ENCODE results near the gene BIRC3.

The BIRC3 gene

DNA sequence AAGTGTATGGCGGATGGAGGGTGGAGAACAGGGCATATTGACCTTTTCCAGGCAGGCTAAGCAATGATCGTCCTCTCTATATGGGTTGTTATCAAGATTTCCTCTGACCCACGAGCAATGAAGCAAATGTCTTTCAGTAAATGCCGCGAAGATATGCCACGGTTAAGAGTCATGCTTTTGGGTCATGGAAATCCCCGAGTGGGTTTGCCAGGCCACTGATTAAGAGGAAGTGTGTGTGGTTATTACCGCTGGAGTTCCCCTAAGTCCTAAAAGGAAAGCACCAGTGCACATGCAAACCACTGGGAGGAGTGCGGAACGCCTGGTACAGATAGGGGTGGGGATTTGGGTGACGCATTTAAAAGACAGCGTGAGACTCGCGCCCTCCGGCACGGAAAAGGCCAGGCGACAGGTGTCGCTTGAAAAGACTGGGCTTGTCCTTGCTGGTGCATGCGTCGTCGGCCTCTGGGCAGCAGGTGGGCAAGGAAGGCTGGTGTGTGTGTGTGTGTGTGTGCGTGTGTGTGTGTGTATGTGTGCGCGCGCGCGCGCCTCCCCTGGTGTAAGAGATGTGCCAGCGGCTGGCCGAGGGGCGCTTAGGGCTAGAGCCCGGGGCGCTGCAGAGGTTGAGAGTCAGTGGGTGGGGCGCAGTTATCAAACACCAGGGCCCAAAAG lies at the start of gene BIRC3:
BIRC3 (plus strand) TSS at position 386 of the 669 bp plus-strand sequence. CDS start 7,026 bp downstream, outside the sequence.
- peak; percentile 88 to 95 for DNase-seq

DNA sequence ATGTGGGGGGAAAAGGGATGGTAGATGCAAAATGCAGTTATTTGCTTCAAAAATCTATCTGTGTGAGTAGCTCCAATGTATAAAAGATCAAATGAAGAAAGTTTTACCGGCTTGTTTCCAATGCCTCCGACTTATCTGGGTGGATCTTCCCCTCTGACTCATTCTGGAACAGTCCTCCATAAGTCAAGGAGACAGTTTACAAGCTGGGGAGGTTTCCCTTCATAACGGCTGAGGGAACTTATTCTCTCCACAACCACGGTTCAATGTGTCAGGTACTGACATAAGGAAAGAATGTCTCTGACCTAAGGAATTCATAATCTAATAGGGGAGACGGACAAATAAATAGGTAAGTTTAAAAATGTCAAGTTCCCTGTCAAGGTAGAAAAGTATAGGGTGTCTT lies 49.7 kb upstream of the BIRC3 start:
- no peak for DNase-seq

DNA sequence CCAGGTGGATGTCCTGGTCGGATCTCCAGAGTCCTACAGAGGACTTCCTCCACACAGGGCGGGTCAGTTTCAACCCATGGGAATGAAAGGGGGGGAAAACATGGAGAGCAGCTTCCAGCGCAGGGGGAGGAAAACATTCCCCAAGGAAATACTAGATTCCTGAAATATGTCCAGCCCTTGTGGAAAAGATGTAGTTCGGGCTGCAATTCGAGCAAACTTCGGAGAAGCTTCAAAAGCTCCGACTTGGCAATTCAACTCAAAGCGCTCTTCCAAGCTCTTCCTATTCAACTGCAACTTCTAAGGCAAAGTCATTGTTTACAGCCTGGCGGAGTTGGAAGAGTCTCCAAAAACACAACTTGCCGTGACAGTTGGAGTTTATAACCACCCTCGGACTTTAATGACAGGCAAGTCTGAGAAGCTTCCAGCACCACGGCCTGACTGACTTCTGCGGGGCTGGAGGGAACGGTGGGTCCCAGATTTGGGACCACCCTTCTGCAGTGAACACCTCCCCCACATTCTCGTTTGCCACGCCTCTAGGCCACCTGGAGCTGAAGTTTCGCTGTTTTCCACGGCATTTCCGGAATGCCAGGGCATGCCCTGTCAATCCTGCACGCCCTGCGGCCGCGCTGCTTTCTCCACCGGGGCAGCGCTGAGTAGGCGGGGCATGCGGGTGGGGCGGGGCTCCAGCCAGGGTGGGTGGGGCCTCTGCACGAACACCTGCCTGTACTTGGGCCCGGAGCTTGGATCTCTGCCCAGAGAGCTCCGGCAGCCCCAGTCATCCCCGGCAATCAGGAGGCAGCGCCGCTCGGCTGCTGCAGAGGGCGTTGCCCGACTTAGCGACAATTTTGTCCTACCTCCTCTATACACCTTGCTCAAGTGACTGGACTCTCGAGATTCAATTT lies 49.0 kb upstream of the BIRC3 start:
- DNase-seq: peak; percentile 82 to 86

DNA sequence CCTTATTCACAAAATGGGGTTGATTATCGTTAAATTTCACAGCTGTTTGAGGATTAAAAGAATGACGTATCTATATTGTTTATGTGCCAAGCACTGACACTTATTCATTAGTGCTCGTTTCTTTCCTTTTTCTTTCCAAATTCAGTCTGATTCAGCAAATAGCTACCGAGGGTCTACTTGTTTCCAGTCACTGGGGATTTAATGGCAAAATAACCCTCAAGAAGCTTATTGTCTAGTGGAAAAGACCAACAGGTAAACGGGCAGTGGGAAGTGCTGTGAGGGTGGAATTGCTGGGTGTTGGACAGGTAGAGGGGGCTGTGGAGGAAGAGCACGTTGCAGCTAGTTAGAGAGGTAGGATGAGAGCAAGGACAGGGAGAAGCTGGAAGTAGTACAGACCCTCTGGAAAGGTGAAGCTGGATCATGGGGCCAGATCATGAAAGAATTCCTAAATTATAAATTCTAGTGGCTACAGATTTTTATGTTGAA lies 48.3 kb upstream of the BIRC3 start:
- DNase-seq: no peak

DNA sequence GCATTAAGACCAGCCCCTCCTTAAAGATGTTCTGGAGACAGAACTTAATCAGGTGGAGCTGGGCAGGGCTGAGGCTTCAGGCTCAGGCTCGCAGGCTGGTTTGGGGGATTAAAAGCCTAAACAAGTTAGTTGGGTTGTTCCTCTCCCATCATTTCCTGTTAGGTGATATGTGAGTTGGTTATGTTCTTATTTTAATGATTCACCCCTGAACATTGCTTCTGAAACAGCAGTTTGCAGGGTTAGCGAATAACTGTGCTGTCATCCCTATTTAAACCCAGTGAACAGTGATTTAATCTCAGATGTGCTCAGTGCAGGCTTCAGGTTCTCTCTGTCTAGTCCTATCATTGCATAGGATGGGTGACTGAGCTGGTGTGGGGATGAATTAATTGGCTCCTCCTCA lies 47.4 kb upstream of the BIRC3 start:
- DNase-seq: no peak

DNA sequence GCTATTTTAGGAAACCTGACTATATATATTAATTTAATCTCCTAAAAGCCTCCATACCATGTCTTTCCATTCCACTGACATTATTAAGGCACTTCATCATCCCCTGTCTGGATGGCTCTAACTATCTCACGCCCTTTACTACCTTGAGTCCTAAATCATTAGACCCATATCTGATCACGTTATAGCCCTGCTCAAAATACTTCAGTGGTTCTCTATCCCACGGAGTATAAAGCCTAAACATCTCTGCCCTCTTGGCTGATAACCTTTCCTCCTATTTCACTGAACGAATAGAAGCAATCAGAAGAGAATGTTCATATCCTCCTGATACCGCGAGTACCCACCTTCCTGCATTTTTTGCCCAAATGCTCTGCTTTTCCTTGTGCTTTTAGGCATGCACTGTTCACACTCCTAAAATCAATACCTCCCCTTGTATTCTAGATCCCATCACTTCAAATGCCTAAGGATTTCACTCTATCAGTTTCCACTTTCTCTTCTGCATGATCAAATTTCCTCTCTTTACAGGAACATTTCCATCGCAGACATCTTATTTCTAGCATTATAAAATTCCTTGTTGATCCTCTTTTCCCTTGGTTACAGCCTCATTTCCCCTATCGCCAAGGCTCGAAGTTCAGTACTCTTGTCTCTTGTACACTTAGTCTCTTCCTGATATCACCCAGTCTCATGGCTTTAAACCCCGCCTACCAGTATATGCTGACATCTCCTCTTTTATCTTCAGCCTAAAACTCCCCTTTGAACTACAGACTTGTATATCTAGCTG lies 45.0 kb upstream of the BIRC3 start:
- no peak for DNase-seq

DNA sequence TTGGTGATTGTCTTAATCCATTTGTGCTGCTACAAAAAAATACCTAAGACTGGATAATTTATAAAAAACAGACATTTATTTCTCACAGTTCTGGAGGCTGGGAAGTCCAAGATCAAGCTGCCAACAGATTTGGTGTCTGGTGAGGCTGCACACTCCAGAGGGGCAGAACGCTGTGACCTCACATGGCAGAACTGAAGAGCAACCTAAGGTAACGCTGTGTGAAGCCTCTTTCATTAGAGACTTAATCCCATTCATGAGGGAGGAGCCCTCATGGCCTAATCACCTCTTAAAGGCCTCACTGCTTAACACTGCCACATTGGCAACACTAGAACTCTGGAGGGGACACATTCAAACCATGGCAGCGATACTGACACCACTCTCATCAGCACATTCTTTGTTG lies 42.7 kb upstream of the BIRC3 start:
- DNase-seq: no peak

DNA sequence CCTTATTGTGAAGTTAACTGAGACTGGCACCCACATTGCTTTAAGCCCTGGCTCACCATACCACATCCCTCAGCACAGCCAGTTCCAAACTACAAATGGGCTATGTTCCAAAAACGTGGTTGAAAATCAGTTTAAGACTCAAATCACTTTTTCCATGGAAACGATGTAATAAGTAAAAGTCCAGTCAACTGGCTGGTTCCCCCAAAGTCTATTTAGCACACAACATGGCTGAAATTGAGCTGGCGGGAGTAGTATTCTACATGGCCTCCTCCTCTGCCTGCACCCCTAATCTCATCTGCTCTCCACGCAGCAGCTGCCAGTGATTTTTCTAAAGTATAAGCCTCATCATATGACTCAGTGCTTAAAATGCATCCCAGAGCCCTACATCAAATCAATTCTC lies 40.9 kb upstream of the BIRC3 start:
- no peak for DNase-seq

DNA sequence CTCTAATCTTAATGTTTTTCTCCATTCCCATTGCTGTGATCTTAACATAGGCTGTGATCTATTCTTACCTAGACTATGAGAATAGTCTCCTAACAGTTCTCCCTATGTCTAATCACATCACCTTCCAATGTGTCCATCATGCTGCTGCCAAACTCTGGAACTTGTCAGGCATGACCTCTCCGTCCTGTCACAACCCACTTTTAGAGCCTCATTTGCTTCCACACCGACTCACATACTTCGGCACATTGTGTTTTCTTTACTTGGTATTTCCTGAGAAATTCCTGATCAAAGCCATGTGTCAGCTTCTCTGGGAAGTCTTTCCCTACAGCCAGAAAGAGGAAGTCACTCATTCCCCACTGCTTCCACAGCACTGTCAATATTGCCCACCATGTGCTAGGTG lies 40.5 kb upstream of the BIRC3 start:
- DNase-seq: no peak

DNA sequence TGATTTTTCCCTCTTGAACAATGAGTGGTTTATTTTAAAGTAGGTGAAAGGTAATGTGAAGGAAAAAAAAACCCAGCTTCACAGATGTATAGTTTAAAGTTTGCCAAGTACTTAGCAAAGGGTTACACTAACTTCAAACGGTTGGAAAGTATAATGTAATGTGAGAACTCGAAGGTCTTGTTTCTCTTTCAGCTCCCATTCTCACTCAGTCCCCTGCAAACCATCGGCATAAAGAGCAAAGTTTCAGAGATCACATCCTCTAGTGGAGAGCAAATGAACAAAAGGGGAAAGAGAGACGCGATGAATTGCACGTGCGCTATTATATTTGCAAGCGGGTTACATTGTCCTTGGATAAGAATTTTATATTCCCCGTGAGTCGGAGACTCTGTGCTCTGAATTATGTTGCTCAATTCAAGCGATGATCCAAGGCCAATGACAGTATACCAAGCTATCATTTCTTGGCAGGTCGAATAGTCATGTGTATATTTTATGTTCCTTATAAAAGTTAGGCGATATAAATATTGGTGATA lies 37.6 kb upstream of the BIRC3 start:
- no peak for DNase-seq

DNA sequence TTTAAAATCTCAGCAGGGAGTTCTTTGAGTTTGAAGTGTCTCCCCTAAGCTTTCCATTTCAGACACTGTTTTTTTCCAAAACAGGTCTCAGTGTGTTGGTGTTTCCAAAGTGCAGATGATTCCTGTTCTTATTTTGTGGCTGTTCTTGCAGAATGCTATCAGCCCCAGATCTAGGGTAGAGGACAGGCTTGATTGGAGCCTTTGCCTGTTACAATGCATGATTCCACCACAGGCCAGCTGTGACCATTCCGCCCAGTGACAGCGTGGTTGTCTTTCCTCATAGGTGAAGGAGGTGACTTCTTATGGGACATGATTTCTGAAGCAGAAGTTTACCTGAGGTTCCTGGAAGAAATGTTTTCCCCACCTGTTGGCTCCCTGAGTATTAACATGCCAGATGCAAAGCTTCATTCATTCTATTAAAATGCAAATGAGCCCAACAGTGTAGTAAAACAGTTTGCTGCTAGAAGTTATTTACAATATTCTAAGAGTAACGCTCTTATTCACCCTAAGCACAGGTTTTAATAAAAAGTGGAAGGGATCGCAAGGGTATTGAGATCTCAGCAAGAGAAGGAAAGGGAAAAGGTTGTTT lies 36.9 kb upstream of the BIRC3 start:
- DNase-seq: no peak

DNA sequence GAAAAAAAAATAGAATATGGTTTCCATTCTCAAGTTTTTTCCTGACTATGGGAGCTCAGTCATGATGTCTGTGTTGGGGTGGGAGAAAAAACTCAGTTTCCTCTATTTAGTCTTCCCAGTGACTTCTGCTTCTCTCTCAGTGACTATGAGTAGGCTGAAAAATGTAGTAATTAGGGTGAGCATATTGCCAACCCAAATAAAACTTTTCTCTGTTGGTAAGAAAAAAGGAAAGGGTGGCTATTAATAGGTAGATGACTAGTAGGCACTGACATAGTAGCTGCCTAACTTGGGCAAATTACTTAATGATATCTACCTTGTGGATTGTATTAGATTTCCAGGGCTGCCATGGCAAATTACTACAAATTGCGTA lies 34.2 kb upstream of the BIRC3 start:
- DNase-seq: no peak

DNA sequence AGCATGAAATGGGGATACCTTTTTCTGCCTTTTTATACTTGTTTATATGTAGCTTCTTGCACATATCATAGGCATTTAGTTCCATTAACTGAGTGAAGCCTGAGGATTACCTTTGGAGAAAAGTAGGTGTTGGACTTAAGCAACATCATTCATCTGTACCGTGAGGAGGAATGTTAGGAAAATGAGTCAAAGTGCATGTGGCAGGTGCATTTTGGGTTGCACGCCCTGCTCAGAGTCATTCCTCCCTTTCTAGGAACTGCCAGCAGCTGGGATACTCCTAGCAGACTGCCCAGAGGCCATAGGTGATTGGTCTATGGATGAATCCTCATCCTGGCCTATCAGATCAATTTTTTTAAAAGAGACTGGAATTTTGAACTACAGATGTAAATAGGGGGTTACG lies 33.3 kb upstream of the BIRC3 start:
- DNase-seq: no peak

DNA sequence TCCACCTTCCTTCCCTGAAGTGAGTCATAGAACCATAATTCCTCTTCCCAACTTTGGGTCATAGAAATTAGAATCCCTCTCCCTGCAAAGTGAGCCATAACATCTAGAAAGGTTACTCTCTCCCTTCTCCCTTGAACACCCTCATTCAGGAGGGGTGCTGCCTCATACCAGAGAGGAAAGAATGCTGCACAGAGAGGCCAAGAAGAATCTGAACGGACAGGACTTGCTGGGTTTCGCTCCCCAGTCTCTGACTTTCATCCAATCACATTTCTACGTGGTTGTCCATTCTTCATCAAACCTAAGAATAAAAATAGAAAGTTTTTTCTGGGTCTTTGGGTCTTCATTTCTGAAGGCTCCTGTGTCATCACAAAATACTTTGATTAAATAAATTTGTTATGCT lies 31.0 kb upstream of the BIRC3 start:
- DNase-seq: no peak

DNA sequence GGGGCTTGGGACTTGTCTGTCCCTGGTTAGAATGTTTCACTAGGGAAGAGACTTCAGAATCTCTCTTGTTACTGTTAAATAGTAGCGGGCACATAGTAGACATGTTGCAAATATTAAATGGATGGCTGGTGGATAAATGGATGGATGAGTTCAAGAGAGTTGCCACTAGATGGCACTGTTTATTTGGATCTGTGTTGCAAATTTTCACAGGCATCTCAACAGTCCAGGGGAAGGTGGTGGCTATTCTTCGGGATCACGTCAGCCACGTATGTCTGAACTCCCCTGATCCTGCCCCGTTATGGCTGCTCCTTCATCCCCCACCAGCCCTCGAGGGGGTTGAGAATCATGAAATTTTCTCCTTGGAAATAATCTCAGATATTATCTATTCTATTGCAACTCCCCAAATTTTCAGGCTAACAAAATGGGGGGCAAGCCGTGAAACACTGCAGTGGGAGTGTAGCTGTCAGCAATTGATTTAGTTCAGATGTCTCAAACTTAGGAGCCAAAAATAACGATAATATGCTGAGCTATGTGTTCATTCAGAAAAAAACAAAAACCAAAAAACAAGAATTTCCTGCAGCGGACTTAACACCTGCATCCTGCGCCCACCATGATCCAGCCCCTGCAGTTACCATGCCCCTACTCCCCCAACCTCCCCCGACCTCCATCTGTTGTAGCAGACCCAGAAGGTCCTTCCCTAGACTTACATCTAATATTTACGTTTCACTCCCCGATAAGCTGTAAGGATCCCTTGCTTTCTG lies 29.1 kb upstream of the BIRC3 start:
- DNase-seq: peak; percentile 72 to 73

DNA sequence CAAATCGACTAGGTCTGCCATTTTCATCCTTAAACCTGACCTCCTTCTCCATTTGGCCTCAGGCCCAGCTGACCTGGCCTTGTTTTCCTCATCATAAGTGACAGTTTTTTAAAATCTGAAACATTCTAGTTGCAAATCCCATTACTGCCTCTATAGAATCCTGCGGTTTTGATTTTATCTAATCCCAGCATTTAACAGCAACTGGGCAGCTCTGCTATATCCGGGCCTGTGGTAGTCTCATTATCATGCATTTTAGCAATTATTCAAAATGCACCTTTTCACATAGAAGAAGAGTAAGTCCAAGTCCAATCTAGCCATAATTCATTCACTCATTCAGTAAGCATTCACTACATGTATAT lies 28.6 kb upstream of the BIRC3 start:
- DNase-seq: no peak

DNA sequence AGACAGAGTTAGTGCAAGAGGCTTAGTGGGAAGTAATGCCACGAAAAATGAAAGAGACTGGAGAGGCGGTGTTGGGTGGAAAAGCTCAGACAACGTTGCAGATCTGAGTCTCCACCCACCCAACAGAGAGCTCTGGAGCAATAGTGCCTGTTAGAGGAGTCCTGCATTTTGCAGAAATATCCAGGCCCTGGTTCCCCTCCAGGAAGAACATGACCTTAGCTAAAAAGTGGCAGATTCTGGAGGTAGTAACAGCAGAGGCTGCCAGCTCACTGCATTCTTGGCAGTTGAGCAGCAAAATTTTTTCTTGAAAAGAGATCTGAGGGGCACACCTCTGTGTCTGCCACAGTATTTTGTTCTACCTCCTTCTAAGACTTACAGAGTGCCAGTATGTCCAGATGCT lies 27.7 kb upstream of the BIRC3 start:
- no peak for DNase-seq

DNA sequence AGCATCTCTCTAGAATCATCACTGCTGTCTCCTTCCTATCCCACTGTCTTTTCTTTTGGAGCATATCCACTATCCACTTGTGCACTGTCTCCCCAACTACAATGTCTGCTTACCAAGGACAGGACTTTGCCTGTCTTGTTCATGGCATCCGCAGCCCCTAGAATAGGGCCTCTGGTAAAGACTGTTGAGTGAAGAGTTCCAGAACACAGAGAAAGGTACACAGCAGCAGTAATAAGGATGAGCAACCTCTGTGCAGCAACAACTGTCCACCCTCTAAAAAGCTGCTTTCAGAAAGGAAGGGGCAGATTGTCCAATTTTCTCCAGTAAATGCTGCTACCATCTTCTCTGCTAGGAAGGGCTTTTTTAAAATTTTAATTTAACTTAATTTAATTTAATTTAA lies 25.5 kb upstream of the BIRC3 start:
- no peak for DNase-seq

DNA sequence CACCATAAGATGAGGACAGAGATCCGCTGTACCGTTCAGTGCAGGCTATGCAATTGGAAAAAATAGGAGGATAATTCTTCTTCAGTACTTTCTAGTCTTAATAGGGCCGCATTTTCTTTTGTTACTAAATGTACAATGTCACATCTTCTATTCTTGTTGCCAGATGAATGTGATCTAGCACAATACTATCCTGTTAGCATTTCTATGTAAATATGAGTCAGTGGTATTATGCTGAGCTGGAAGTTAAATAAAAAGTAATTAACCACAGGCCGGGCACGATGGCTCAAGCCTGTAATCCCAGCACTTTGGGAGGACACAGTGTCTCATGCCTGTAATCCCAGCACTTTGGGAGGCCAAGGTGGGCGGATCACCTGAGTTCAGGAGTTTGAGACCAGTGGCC lies 24.4 kb upstream of the BIRC3 start:
- no peak for DNase-seq

DNA sequence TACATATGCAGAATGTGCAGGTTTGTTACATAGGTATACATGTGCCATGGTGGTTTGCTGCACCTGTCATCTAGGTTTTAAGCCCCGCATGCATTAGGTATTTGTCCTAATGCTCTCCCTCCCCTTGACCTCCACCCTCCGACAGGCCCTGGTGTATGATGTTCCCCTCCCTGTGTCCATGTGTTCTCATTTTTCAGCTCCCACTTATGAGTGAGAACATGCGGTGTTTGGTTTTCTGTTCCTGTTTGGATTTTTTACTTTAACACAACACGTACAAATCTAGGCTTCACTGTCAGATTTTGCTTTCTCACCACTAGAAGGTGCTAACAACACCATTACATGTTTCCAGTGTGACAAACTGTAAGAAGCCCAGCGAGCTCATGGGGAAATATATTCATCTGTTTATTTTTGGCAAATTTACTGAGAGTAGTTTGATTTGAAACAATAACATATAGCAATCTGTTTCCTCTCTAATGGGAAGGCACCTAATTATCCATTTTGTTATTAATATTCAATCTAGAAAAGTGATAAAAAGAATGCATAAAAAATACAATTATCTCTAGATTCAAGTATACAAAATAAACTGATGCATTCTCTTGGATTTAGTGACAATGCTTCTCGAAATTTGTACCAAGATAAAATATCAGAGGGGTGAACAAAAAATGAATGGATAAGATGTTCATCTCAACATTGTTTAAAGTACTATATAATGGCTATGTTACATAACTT lies 23.2 kb upstream of the BIRC3 start:
- no peak for DNase-seq

DNA sequence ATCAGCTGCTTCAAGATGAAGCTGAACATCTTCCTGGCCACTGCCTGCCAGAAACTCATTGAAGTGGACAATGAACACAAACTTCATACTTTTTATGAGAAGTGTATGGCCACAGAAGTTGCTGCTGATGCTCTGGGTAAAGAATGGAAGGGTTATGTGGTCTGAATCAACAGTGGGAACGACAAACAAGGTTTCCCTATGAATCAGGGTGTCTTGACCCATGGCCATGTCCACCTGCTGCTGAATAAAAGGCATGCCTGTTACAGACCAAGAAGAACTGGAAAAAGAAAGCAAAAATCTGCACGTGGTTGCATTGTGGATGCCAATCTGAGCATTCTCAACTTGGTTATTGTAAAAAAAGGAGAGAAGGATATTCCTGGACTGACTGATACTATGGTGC lies 22.2 kb upstream of the BIRC3 start:
- DNase-seq: no peak

Measured in NCI-H1930 (cell line).